H1 (cell line): ENCODE data around the gene GLCE. TPM values are rescaled to one million over a fixed set of nuclear protein-coding genes. Genes with fewer than 3 reads are reported as not detected.

ENCODE experiments used
- GTF2F1 ChIP-seq: IDR thresholded peaks from 2 replicates; pipeline ENCODE4 v1.6.1; 2012; ENCODE audit warnings: low read depth, low read length, improper control_type of control experiment, borderline replicate concordance
- polyA plus RNA-seq, 7 experiments: library from polyadenylated mRNA; depleted of rRNA in 3 of 7; stranded (reverse) in 5 of 7; unstranded in 2 of 7; fragments of >200 nt in 5 of 7; fragments of 200-250 nt in 2 of 7; gene quantifications; 1 replicate in 5 of 7; 2 replicates in 1 of 7; 4 replicates in 1 of 7; pipeline versions ENCODE4 v1.2.1 to v1.2.3, GENCODE V29; 2011 to 2013; ENCODE audit warnings: missing spikeins in 2 of 7, mixed read lengths in 2 of 7
- total RNA-seq: library from RNA; stranded (reverse); fragmentation: NEBNext Ultra II Directional; extraction: Animal tissue kit (Norgen Biotek cat#: 25700); gene quantifications from 2 replicates; pipeline ENCODE4 v1.2.1, GENCODE V29; 2021

GLCE gene
- total and polyA plus RNA-seq, 2 of the 8 experiments (the other 6 are each of a cell fraction or from before 2014, with no cell fraction given) = 17.1 to 22.7 TPM

GRCh38 chr15:69150336-69150735 is 10.1 kb upstream of the GLCE start (continued):
- TF ChIP-seq GTF2F1 = no peak
